Dedifferentiated amniotic fluid mesenchymal stem cell (primary cell): ENCODE data around the gene MAML3.

Experiments used
- DNase-seq: peaks from one replicate; pipeline ENCODE4 v3.0.0-alpha.2; 2016; ENCODE audit errors: extremely low spot score

MAML3 gene

GRCh38 chr4:139865537-139865936 lies 288.4 kb downstream of the MAML3 start:
- no peak for DNase-seq

GRCh38 chr4:139863531-139863930 lies 290.5 kb downstream of the MAML3 start:
- DNase-seq, result no peak

GRCh38 chr4:139861471-139861870 lies 292.5 kb downstream of the MAML3 start:
- no peak for DNase-seq

GRCh38 chr4:139860435-139861024 lies 293.5 kb downstream of the MAML3 start:
- DNase-seq, result no peak

GRCh38 chr4:139859876-139860275 lies 294.1 kb downstream of the MAML3 start:
- DNase-seq, result no peak

- no peak for DNase-seq
These were observed 295.4 kb downstream of the MAML3 start for GRCh38 chr4:139858436-139859205.

GRCh38 chr4:139857977-139858376 lies 296.0 kb downstream of the MAML3 start:
- no peak for DNase-seq

- DNase-seq, result no peak
These were observed 297.0 kb downstream of the MAML3 start for GRCh38 chr4:139857021-139857420.

GRCh38 chr4:139854668-139855403 lies 299.1 kb downstream of the MAML3 start:
- DNase-seq, result no peak

- DNase-seq, result no peak
These were observed 300.7 kb downstream of the MAML3 start for GRCh38 chr4:139853309-139853708.

GRCh38 chr4:139852612-139853269 lies 301.2 kb downstream of the MAML3 start:
- DNase-seq, result no peak

GRCh38 chr4:139851639-139852038 lies 302.3 kb downstream of the MAML3 start:
- DNase-seq, result no peak

- DNase-seq, result no peak
These were observed 302.9 kb downstream of the MAML3 start for GRCh38 chr4:139851133-139851532.

GRCh38 chr4:139849219-139849618 lies 304.8 kb downstream of the MAML3 start:
- DNase-seq, result no peak

GRCh38 chr4:139848028-139848427 lies 306.0 kb downstream of the MAML3 start:
- no peak for DNase-seq

- no peak for DNase-seq
These were observed 306.4 kb downstream of the MAML3 start for GRCh38 chr4:139847602-139848001.

- no peak for DNase-seq
These were observed 307.2 kb downstream of the MAML3 start for GRCh38 chr4:139846766-139847165.

GRCh38 chr4:139845453-139846093 lies 308.4 kb downstream of the MAML3 start:
- DNase-seq, result no peak

GRCh38 chr4:139844459-139845036 lies 309.4 kb downstream of the MAML3 start:
- DNase-seq, result no peak

GRCh38 chr4:139844057-139844456 lies 309.9 kb downstream of the MAML3 start:
- DNase-seq, result no peak

GRCh38 chr4:139843641-139844040 lies 310.3 kb downstream of the MAML3 start:
- DNase-seq, result no peak
